ENCODE measurements around the gene PCDHGB7. TPM values are rescaled to one million over a fixed set of nuclear protein-coding genes. Genes with fewer than 3 reads are reported as not detected.

The PCDHGB7 gene
- total RNA-seq, 4 donors from 2014 or later = 13.9 to 18.0 (median 14.4) TPM

DNA sequence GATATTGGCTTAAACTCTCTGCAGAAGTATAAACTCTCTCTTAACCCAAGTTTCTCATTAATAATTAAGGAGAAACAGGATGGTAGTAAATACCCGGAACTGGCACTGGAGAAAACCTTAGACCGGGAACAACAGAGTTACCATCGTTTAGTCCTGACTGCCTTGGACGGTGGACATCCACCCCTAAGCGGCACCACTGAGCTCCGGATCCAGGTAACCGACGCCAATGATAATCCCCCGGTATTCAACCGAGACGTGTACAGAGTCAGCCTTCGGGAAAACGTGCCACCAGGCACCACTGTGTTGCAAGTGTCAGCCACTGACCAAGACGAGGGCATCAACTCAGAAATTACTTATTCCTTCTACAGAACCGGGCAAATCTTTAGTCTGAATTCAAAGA, 18.9 kb upstream of the PCDHGB7 start:
- DNase-seq (ENCODE audit: extremely low spot score) = no peak
- intact Hi-C loops (cut with DNase I) = no loop called here
- peaks cover 23 to 94% (median 93%) of the 10 kb centered on the region in 4 donors for H3K9me3 ChIP-seq
- TF ChIP-seq POLR2A (IDR thresholded peaks at IDR 0.05; ENCODE audit: low read depth) = no peak
- no peak for TF ChIP-seq CTCF (IDR thresholded peaks at IDR 0.05)
- no peak overlapping the region for H3K27ac ChIP-seq (replicated peaks in 1 of 4)
- H3K27me3 ChIP-seq = peaks cover 0 to 9% (median 0%) of the 10 kb centered on the region in 4 donors
- H3K36me3 ChIP-seq = peaks cover 0 to 6% (median under 1%) of the 10 kb centered on the region in 4 donors
- WGBS = 23% methylated on average over 11 of the region's 15 CpGs
- no peak overlapping the region for H3K4me3 ChIP-seq
- no peaks in the 10 kb centered on the region for H3K4me1 ChIP-seq

DNA sequence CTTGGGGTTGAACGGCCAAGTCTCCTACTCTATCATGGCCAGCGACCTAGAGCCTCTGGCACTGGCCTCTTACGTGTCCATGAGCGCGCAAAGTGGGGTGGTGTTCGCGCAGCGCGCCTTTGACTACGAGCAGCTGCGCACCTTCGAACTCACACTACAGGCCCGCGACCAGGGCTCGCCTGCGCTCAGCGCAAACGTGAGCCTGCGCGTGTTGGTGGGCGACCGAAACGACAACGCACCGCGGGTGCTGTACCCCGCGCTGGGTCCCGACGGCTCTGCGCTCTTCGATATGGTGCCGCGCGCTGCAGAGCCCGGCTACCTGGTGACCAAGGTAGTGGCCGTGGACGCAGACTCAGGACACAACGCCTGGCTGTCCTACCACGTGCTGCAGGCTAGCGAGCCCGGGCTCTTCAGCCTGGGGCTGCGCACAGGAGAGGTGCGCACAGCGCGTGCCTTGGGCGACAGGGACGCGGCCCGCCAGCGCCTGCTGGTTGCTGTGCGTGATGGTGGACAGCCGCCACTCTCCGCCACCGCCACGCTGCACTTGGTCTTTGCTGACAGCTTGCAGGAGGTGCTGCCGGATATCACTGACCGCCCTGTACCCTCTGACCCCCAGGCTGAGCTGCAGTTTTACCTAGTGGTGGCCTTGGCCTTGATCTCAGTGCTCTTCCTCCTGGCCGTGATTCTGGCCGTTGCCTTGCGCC, 17.8 kb upstream of the PCDHGB7 start:
- DNase-seq (ENCODE audit: extremely low spot score) = no peak
- H3K27ac ChIP-seq (replicated peaks in 1 of 4) = no peak overlapping the region
- H3K27me3 ChIP-seq = peaks cover 0 to 9% (median 0%) of the 10 kb centered on the region in 4 donors
- H3K9me3 ChIP-seq = peaks cover 21 to 94% (median 93%) of the 10 kb centered on the region in 4 donors
- no peak for TF ChIP-seq CTCF (IDR thresholded peaks at IDR 0.05)
- TF ChIP-seq POLR2AphosphoS5 (IDR thresholded peaks at IDR 0.05) = no peak
- no peak for TF ChIP-seq POLR2A (IDR thresholded peaks at IDR 0.05; ENCODE audit: low read depth)
- TF ChIP-seq EP300 (IDR thresholded peaks at IDR 0.05) = no peak
- 23% methylated on average over 33 of the region's 61 CpGs for WGBS
- intact Hi-C loops (cut with DNase I) = no loop called here
- H3K36me3 ChIP-seq = peaks cover 0 to 6% (median 0%) of the 10 kb centered on the region in 4 donors
- peak overlapping the region in 2 of 4 donors; percentile 5 to 18 for H3K4me3 ChIP-seq
- no peaks in the 10 kb centered on the region for H3K4me1 ChIP-seq

- TF ChIP-seq CTCF (IDR thresholded peaks at IDR 0.05) (peak in 2 of 3 experiments; percentile 18 to 33), POLR2AphosphoS5 (IDR thresholded peaks at IDR 0.05) (no peak)
- Histone ChIP-seq H3K36me3 (peaks cover 0 to 6% (median 0%) of the 10 kb centered on the region in 4 donors), H3K4me1 (no peaks in the 10 kb centered on the region), H3K27ac (replicated peaks in 1 of 4) (no peak within 1 kb of the TSS), H3K9me3 (peaks cover 21 to 95% (median 92%) of the 10 kb centered on the region in 4 donors), H3K4me3 (peak within 1 kb of the TSS; percentile 23 to 46 (median 38)), H3K27me3 (peaks cover 0 to 9% (median 0%) of the 10 kb centered on the region in 4 donors)
- intact Hi-C loops (cut with DNase I) = no loop called here
- 12% methylated on average over 27 of the region's 27 CpGs for WGBS
- DNase-seq (ENCODE audit: extremely low spot score) = no peak
Observed at GRCh38 chr5:141402553-141403243, 14.8 kb upstream of the PCDHGB7 start, which contains the start of gene PCDHGA9. Gene PCDHGA9, plus strand, starts transcription at chr5:141402778. Its CDS starts 175 bp downstream, at chr5:141402953.

- H3K27me3 ChIP-seq = peaks cover 0 to 9% (median 0%) of the 10 kb centered on the region in 4 donors
Observed at GRCh38 chr5:141403387-141403786, 14.1 kb upstream of the PCDHGB7 start.

More at GRCh38 chr5:141403387-141403786, 14.1 kb upstream of the PCDHGB7 start:
- no peak for DNase-seq (ENCODE audit: extremely low spot score)
- Histone ChIP-seq H3K4me1 (no peaks in the 10 kb centered on the region), H3K36me3 (peaks cover 0 to 6% (median 0%) of the 10 kb centered on the region in 4 donors), H3K4me3 (peak overlapping the region in 3 of 4 donors; percentile 36 to 46 (median 39)), H3K9me3 (peaks cover 21 to 99% (median 95%) of the 10 kb centered on the region in 4 donors), H3K27ac (replicated peaks in 1 of 4) (no peak overlapping the region)
- 24% methylated on average over 18 of the region's 22 CpGs for WGBS
- intact Hi-C loops (cut with DNase I) = no loop called here
- TF ChIP-seq EP300 (IDR thresholded peaks at IDR 0.05) (no peak), CTCF (IDR thresholded peaks at IDR 0.05) (no peak), POLR2AphosphoS5 (IDR thresholded peaks at IDR 0.05) (no peak), POLR2A (IDR thresholded peaks at IDR 0.05; ENCODE audit: low read depth) (no peak)
